Measurements from ENCODE around the gene GPANK1.

GPANK1 gene

DNA sequence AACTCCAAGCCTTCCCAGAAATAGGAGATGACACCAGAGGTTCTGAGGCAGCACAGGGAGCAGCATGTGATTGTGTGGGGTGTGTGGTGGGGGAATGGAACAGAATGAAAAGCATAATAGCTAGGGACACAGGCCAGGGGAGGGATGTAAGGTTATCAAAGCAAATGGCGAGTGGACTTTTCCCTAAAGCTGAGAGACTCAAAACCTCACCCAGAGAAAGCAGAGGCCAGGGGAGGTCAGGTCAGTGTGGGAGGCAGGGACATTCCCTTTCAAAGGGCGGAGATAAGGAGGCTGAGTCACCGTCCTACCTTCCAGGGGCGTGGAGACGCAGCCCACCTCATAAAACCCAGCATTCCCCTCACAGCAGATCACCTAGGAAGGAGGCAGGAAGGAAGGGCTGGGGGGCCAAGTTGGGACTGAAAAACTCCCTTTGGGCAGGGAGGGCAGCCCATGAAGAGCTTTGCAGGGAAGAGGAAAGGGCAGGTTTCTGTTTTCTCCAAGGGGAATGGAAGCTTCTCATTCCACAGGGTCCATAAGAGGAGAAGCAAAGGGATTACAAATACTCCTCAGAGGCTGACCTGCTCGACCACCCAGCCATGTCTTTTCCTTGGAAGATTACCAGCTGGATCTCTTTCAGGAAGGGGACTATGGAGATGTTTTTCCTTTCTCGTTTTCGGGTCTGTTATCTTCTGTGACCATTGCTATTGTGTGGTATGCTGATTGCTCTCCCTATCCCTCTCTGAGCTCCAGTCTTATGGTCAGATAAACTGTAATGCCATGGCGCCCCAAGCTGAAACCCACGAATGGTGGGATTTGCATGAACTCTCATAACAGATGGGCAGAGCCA is 25.7 kb upstream of the GPANK1 start:
- no peak for DNase-seq

DNA sequence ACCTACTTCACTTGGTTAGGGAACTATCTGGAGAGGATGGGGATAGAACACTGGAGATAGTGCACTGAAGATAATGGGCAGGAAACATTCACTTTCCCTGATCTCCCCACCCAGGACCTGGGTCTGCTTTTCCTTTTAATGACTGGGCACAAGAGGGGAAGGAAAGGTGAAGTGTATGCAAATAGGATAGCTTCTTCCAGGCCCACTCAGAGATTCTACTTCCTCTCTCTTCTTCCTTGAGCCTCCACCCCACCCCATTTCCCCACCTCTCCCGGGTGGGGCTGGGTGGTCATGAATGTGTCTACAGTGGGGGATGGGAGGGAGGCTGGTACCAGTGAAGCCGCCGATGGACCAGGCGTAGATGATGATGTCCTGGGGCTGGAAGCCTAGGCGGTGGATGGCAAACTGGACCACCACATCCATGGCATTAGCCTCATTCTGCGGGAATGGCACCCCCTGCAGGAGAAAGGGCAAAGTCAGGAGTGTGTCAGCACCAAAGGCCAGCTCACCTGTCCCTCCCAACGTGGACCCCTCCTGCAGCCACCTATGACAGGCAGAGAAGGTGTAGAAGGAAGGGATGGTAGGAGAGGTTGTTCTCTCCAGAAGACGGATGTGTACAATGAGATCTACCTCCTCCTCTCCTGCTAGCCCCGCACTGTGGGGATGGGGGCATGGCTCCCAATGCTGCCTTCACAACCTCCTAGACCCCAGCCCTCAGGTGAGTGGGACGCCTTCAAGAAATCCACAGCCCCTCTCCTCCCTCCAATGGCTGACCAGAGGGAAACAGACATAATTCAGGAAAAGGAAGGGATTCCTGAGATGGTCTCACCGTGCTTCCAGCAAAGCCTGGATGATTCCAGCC is 24.7 kb upstream of the GPANK1 start:
- no peak for DNase-seq

DNA sequence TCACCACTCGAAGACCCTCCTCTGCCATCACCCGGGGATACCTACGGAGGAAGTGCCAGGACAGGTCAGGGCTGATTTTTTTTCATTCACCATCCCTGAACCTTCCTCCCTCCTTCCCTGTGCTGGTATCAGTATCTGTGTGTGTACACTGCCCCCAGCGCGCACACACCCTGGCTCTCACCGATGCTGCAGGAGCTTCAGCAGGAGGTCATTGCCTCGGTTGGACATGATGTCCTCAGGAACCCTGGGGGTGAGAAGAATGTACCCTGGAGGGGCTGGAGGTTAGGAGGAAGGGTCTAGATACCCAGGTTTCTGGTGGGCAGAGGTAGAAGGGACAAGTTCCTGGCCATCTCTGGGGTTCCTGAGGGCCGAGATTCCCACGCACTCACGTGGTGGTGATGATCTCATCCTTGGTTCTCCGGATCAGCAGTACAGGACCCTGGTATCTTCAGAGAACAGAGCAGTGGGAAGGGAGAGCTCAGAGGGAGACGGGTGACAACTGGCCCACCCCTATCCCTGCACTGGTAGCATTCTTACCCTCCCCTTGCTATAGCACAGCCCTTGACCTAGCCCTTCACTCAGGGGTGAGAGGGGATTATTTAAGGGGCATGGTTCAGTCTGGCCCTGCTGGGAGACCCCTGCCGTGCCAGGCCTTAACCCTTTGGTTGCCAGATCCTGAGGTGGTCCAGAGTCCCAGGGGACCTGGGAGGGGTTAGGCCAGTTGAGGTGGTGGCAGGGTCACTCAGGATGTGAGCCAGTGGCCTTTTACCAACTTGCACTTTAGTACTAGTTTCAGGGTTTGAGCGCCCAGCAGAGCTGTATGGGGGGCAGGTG is 23.3 kb upstream of the GPANK1 start:
- no peak for DNase-seq

DNA sequence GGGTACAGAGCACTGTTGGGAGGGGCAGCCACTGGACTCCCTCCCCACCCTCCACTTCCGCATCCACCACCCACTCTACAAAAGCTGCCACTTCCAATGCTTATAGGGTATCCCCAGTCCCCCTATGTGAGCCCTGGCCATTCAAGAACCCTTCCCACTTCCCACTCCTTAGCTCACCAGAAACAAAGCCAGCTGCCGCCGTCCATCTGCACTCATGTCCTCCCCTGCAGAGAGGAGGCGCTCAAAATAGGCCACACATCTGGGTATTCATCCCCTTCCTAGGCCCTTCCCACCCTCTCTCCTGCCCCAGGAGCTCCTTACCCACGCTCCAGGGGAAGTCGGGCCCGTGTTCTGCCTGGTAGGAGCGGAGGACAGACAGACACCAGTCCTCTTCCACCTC is 22.5 kb upstream of the GPANK1 start:
- no peak for DNase-seq

DNA sequence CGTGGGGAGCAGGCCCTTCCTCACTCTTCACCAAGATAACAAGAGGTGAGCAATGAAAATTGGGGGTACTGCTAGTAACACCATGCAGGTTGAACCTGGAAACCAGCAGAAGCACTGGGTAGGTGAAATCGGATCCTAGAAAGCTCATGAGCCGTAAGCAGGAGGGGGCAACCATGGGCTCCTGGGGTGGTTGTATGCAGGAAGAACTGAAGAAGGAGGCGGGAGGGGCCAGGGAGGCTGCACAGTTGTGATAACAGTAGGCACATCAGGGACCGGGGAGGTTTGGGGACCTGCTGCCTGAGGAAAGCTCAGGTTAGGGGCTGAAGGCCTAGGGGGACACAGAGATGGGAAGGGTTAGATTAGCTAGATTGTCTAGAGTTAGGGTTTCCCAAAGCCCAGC is 21.7 kb upstream of the GPANK1 start:
- DNase-seq: no peak

DNA sequence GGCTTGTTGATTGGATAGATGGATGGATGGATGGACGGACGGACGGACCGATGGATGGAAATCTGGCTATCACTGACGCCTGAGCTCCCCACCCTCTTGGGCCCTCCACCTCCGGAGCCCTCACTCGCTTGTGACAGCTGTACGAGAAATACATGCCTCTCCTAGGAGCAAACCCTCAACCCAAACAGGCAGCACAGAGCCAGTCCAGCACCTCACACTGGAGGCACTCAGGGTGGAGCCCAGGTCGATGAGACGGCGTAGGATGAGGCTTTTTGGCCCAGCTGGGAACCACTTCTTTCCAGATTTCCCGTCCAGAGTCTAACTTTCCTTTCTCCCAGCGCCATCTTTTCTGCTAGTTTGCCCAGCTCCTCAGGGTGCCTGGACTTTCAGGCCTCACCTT is 18.8 kb upstream of the GPANK1 start:
- no peak for DNase-seq

DNA sequence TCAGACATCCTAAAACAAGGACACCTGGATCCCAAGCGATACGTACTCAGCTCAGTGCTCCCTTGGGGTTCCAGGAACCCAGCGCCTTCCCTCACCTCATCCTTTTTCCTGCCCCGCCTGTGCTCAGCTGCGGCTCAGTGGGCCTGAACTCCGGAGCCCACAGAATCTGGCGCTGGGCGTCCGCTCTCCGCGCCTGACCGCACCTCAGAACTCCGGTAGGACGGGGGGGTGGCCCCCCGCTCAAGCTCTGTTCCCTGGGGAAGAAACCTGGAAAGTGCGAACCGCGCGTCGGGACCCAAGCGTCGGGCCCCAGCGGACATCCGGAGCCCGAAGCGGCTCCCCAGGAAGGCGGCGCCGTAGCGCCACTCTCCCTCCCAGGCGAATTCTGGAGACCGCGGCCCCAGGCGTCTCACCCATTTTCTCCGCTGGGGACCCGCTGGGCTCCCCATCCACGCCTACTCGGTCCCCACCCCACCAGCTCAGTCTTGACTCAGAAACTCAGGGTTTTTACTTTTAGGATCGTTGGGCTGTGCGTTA is 16.4 kb upstream of the GPANK1 start:
- no peak for DNase-seq

DNA sequence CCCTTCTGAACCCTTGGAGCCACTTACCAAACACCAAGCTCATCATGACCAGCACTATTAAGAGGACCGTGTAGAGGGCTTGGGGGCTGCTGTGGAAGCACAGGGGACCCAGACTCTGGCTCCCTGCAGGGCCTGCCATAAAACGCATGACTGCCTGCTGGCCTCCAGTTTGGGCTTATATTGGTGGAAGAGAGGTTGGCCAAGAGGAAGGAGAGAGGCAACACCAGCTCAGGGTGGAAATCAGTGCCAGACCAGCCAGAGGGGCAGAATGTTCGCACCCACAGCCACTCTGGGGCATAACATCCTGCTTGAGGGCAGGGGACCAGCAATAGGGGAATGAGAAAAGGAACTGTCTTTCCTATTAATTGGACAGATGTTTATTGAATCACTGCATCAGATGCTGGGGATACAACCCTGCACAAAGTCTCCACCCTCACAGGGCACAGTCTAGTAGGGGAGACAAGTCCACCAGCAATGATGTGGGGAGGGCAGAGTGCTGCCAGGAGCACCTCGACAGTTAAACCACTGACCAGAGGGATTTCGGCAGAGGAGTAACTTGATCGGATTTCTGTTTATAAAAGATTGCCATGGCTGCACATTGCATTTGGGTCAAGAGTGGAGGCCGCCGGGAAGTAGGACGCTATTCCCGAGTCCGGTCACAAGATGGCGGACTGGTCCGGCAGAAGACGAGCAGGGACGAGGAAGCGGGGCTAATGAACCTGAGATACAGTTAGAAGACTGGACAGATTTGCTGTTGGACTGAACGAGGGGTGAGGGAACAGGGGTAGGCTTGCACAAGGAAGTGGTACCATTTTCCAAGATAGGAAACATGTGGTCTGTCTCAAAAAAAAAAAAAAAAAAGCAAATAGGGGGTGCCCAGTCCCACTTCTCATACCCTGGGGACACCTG is 15.7 kb upstream of the GPANK1 start, which contains the start of gene LY6G5C:
Gene LY6G5C, minus strand, starts transcription at position 842 of the 909 bp plus-strand sequence. Its CDS starts 694 bp downstream, at position 148.
- peak; percentile 25 for DNase-seq

DNA sequence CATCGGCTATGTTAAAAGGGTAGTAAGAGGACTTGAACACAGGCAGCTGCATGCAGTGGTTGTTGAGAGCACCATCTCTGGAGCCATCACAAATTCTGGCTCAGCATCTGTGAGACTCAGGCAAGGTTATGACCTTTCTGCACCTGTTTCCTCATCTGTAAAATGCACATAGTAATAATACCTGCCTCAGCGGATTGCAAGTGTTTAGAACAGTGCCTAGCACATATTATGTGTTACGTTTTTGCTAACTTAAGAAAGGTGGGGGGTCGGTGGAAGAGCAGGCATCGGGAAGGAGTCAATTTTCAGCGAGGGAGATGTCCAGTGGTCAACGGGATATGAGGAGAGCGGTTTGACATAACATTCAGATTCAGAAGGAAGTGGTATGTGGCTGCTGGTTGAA is 13.2 kb upstream of the GPANK1 start:
- no peak for DNase-seq

DNA sequence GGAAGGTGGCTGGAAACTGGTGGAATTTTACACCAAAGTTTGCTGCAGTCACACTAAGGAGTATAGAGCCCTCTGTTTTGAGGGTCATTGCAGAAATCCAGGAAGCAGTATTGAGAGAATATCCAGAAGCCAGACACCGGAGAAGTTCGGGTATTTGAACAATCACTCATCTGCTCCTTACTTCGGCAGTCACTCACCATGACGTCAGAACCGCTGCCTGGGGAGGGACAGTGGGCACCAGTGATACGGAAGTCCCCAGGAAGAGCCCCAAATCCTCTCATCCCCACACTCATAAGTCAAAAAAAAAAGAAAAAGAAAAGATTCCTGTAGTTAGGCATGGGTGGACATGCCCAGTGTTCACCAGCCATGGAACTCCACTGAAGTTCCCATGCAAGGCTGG is 12.1 kb upstream of the GPANK1 start:
- DNase-seq: no peak

DNA sequence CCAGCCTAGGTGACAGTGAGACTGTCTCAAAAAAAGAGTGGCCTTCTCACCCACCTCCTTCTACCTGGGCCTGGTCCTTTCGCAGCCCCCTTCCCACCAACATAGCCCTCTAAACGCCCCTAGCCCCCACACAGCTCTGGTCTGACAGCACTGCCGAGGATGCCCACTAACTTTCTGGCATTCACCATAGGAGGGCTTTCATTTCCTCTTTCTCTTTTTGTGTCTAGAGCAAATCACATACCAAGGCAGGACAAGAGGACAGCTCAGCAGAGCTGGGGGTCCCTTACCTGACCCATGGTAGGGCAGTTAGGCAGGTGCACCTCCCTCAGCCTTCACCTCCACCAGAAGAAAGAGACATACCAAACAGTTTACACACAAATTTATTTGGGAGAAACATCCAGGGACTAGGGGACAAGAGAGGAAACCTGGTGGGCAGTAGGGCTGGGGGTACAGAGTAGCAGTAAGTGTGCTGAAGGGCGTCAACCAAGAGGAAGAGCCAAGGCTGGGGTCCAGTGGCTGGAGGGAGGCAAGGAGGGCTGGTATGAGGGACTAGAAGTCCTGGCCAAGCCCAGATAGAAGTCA is 11.6 kb upstream of the GPANK1 start:
- DNase-seq: no peak

DNA sequence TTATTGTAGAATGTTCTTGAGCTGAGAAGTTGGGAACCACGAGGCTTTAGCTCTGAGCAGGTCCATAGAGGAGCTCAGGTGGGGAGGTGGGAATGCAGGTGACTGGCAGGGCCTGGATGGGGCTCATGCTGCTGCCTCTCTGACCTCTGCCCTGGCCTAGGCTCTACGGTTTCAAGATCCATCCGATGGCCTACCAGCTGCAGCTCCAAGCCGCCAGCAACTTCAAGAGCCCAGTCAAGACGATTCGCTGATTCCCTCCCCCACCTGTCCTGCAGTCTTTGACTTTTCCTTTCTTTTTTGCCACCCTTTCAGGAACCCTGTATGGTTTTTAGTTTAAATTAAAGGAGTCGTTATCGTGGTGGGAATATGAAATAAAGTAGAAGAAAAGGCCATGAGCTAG is 4.9 kb upstream of the GPANK1 start, which contains the start of gene LY6G5B:
Gene LY6G5B, plus strand, starts transcription at position 301 of the 400 bp plus-strand sequence. CDS start 975 bp downstream, outside the sequence.
- DNase-seq: no peak

DNA sequence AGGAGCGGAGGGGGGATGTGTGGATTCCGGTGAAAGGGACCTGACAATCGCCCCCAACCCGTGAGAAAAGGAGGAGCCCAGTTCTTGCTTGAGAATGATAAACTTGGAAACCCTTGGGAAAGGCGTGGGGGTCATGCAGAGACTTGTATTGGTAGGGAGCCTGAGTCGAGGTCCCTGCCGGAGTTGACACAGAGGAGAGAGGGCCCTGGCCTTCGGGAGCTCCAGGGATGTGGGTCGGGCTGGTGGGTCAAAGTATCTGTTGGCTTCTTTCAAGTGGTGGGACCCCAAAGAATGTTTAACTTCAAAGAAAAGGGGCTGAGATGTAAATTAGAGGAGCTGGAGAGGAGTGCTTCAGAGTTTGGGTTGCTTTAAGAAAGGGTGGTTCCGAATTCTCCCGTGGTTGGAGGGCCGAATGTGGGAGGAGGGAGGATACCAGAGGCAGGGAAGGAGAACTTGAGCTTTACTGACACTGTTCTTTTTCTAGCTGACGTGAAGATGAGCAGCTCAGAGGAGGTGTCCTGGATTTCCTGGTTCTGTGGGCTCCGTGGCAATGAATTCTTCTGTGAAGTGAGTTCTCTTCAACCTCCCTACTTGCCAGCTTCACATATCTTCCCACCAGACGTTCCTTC is 1.7 kb upstream of the GPANK1 start:
- no peak for DNase-seq

DNA sequence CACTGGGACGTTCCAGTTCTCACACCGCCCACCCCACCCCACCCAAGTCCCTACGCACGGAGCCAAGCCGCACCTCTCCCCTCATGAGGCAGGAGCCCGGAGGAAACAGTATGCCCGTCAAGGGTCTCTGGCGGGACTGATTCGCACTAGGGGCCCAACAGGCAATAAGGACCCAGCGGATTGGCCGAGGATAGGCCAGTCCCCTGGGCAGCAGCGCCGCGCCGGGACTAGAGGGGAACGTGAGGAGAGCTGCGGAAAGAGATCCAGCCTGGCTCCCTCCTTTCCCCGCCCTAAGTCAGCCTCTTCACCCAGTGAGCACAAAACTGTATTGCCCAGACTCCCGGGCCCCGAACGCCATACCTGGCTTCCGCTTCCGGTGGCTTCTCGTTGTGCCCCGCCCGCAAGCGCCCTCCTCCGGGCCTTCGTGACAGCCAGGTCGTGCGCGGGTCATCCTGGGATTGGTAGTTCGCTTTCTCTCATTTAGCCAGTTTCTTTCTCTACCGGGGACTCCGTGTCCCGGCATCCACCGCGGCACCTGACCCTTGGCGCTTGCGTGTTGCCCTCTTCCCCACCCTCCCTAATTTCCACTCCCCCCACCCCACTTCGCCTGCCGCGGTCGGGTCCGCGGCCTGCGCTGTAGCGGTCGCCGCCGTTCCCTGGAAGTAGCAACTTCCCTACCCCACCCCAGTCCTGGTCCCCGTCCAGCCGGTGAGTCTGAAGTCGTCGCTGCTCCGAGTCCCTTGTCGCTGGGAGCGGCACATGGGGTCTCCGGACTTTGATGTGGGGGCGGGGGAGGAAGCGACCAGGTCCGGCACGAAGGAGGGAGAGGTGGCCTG is 922 bp upstream of the GPANK1 start, which contains the start of gene CSNK2B:
Gene CSNK2B, plus strand, starts transcription at position 580 of the 836 bp plus-strand sequence. CDS start 752 bp downstream, outside the sequence.
- peak; percentile 93 for DNase-seq

DNA sequence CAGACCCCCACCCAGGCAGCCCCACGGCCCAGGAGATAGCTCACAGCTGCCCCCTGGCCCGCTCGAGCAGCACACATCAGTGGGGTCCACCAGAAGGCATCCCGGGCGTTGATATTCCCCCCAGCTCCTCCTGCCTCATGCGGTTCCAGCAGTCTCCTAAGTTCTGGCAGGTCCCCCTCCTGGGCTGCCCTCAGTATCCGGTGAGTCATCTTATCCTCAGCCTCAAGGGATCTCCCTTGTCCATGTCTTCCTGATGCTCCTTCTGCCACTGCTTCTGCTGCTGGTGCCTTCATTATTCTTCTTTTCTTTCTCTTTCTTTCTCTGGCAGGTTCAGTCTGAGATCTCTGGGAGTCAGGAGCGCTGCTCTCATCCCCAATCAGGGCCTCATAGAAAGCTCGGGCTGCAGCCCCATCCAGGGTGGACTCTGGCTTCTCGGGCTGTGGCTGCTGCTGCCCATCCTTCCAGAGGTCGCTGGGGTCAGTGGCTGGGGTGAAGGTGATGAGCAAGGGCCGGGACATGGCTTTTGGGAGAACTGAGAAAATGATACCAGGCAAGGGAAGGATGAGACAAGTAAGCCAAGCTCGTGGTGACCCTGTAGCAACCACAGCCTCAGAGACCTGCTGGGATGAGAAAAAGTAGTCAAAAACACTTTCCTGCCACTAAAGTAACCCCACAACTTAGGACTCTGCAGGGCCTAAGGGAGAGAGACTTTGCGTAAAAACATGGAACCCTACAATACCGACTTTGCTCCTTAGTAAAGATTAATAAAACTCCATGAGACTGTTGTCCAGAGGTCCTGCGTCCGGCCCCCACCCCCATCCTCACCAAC is 622 bp downstream of the GPANK1 start:
- DNase-seq: no peak

DNA sequence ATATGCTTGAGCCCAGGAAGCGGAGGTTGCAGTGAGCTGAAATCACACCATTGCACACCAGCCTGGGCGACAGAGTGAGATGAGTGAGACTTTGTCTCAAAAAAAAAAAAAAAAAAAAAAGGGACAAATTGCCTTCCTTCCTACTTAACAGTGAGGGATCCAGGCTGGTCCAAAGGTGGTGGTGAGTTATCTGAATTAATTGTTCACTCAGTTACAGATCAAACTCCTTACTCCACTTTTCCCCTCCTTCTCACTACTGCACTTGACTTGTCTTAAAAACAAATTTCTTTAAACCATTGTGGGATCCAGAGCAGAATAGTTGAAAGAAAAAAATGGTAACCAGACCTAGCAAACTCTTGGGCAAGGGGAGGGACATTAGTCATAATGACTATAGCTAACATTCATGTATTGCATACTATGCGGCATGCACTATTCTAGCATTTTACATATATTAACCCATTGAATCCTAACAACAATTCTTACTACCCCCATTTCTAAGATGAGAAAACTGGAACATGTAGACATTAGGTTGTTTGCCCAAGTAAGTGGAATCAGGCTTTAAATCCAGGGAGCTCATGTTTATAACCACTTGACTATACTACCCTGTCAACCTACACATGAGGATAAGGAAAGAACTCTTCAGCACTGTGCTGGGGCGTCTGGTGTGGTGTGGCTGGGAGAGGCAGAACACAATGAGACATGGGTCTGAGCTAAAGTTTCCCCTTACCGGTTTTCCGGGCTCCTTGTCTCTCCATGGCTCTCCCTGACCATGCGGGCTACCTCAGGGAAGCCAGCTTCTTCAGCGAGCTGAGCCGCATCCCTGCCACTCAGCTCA is 1.5 kb downstream of the GPANK1 start:
- no peak for DNase-seq

DNA sequence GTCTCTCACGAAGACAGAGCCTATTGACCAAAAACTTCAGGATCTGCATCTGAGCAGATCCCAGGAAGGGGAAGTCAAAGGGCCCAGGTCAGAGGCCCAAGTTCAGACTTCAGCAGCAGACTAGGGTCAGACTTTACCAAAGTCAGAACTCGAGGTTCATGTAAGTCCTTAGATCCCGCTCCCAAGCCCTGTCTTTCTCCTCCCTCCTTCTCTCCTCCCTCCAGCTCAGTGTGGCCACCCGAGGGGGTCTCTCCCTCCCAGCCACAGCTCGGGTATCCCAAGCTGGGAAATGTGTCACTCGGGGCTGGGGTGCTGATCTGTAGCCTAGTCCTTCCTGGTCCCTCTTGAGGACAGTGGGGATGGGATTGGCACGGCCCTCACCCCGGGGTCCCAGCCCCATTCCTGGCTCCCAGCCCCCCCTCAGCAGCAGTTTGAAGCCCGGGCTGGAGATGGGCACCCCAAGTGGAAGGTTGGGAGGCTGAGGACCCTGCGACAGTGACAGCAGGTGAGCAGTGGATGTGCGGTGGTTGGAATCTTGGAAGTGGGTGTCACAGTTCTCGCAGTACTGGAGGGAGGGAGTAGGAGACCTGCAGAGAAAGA is 2.6 kb downstream of the GPANK1 start:
- DNase-seq: no peak

Data from NCI-H1694 (cell line).